Hepatocyte (in vitro differentiated cells): ENCODE data around the gene MIER1. TPM values are rescaled to one million over a fixed set of nuclear protein-coding genes. Genes with fewer than 3 reads are reported as not detected.

ENCODE experiments used
- DNase-seq: peaks from one replicate; pipeline ENCODE4 v3.0.0-alpha.2; 2016; ENCODE audit warnings: low spot score
- H2AFZ ChIP-seq: fragments of 200-600 bp; sonication (generic); 2 replicates; pipeline ENCODE4 v1.6.0; 2016; ENCODE audit warnings: antibody characterized with exemption, mild to moderate bottlenecking
- H3K27ac ChIP-seq: fragments of 200-600 bp; sonication (generic); 2 replicates; pipeline ENCODE4 v1.5.1; 2016; ENCODE audit warnings: mild to moderate bottlenecking
- H3K27me3 ChIP-seq: fragments of 200-600 bp; sonication (generic); 2 replicates; pipeline ENCODE4 v1.6.1; 2016
- H3K36me3 ChIP-seq: fragments of 200-600 bp; sonication (generic); replicated peaks from 2 replicates; pipeline ENCODE4 v1.5.1; 2016; ENCODE audit warnings: low read depth; ENCODE audit not compliant: insufficient read depth
- H3K4me1 ChIP-seq: fragments of 200-600 bp; sonication (generic); 2 replicates; pipeline ENCODE4 v1.5.1; 2016; ENCODE audit warnings: mild to moderate bottlenecking, moderate library complexity; ENCODE audit not compliant: insufficient read depth
- H3K4me2 ChIP-seq: fragments of 200-600 bp; sonication (generic); 2 replicates; pipeline ENCODE4 v1.6.0; 2016
- H3K4me3 ChIP-seq: fragments of 200-600 bp; sonication (generic); 2 replicates; pipeline ENCODE4 v1.5.1; 2016; ENCODE audit warnings: mild to moderate bottlenecking
- H3K79me2 ChIP-seq: fragments of 200-600 bp; sonication (generic); 2 replicates; pipeline ENCODE4 v1.6.0; 2017; ENCODE audit warnings: mild to moderate bottlenecking
- H3K9me2 ChIP-seq: fragments of 200-600 bp; sonication (generic); replicated peaks from 2 replicates; pipeline ENCODE4 v1.6.0; 2017; ENCODE audit warnings: mild to moderate bottlenecking; ENCODE audit not compliant: insufficient read depth
- H3K9me3 ChIP-seq: fragments of 200-600 bp; sonication (generic); 2 replicates; pipeline ENCODE4 v1.5.1; 2016; ENCODE audit warnings: low read depth, mild to moderate bottlenecking
- H4K20me1 ChIP-seq: fragments of 200-600 bp; sonication (generic); 2 replicates; pipeline ENCODE4 v1.6.0; 2016; ENCODE audit warnings: mild to moderate bottlenecking; ENCODE audit not compliant: insufficient read depth, poor library complexity, severe bottlenecking
- CTCF ChIP-seq: fragments of 200-600 bp; sonication (generic); IDR thresholded peaks from 2 replicates; pipeline ENCODE4 v1.5.1; 2016; ENCODE audit warnings: antibody characterized with exemption, mild to moderate bottlenecking; ENCODE audit not compliant: poor library complexity
- EZH2 ChIP-seq: fragments of 200-600 bp; sonication (generic); IDR thresholded peaks from 2 replicates; pipeline ENCODE4 v1.6.1; 2016; ENCODE audit warnings: antibody characterized with exemption, mild to moderate bottlenecking, borderline replicate concordance
- EZH2phosphoT487 ChIP-seq: fragments of 200-600 bp; sonication (generic); IDR thresholded peaks from one replicate; pipeline ENCODE4 v1.6.1; 2018; ENCODE audit warnings: antibody characterized with exemption, mild to moderate bottlenecking, low read depth, moderate library complexity; ENCODE audit not compliant: unreplicated experiment, severe bottlenecking
- WGBS: methylation state at CpG from one replicate; pipeline ENCODE4 v1.1.6; 2016; ENCODE audit warnings: low lambda C conversion rate; ENCODE audit errors: missing lambda C conversion rate; 5-methylcytosine and 5-hydroxymethylcytosine counted together
- polyA plus RNA-seq: library from polyadenylated mRNA; unstranded; fragments of >200 nt; fragmentation: Nextera tagmentation; extraction: Ambion mirVana; gene quantifications from 2 replicates; pipeline ENCODE4 v1.2.1, GENCODE V29; 2016
- total RNA-seq: library from RNA; depleted of rRNA; stranded (reverse); fragments of >200 nt; gene quantifications from 2 replicates; pipeline ENCODE4 v1.2.3, GENCODE V29; 2014

Gene MIER1
- total and polyA plus RNA-seq, 2 experiments from 2014 or later = 19.3 to 42.2 TPM

DNA sequence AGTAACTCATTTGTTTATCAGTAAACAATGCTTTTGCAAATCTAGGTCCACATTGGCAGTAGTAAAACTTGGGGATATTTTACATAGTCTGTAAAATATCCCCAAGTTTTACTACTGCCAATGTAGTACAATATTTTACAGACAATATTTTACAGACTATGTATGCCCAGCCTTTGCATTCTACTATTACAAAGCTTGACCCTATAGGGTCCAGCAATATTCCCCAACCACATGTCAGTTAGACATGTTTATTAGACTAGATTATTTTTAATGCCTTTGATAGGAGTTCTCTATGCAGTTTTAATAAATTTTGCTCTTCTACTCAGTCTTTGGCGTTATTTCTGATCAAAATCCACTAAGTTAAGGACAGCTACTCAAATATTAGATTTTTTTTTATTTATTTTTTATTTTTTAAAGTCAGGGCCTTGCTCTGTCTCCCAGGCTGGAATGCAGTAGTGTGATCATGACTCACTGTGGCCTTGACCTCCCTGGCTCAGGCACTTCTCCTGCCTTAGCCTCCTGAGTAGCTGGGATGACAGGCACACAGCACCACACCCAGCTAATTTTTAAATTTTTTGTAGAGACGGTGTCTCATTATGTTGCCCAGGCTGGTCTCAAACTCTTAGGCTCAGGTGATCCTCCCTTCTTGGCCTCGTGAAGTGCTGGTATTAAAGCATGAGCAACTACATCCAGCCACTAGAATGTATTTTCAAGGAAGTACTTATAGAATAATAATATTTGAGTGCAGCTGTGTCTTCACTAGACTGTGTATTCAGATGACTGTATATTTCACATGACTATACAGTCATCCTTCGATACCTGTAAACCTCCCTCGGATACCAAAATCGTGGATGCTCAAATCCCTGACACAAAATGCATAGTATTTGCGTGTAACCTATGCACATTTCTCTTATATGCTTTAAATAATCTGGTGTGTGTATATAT lies 19.8 kb downstream of the MIER1 start:
- Histone ChIP-seq H3K9me3 (no peaks in the 10 kb centered on the region), H3K27me3 (no peaks in the 10 kb centered on the region), H3K27ac (peak overlapping the region; percentile 60), H4K20me1 (no peaks in the 10 kb centered on the region), H3K36me3 (no peaks in the 10 kb centered on the region), H3K4me1 (peaks cover 10% of the 10 kb centered on the region), H3K79me2 (peaks cover 80% of the 10 kb centered on the region), H3K4me2 (no peak overlapping the region), H2AFZ (no peak overlapping the region), H3K4me3 (no peak overlapping the region), H3K9me2 (no peaks in the 10 kb centered on the region)
- 93% methylated on average over 7 of the region's 7 CpGs for WGBS
- peak; percentile 18 for DNase-seq
- TF ChIP-seq EZH2 = no peak

- no peaks in the 10 kb centered on the region for H3K9me2 ChIP-seq
- WGBS = 100% methylated on average over 3 of the region's 3 CpGs
- H3K79me2 ChIP-seq = peaks cover 78% of the 10 kb centered on the region
- H3K4me3 ChIP-seq = no peak overlapping the region
- H3K4me1 ChIP-seq = peaks cover 10% of the 10 kb centered on the region
- H3K27me3 ChIP-seq = no peaks in the 10 kb centered on the region
- H2AFZ ChIP-seq = no peak overlapping the region
- peak overlapping the region; percentile 4 for H3K27ac ChIP-seq
- TF ChIP-seq EZH2phosphoT487 (no peak), EZH2 (no peak), CTCF (no peak)
- H3K9me3 ChIP-seq = no peaks in the 10 kb centered on the region
- H3K36me3 ChIP-seq = no peaks in the 10 kb centered on the region
- H3K4me2 ChIP-seq = no peak overlapping the region
- DNase-seq = no peak
- no peaks in the 10 kb centered on the region for H4K20me1 ChIP-seq
Observed at GRCh38 chr1:66945316-66945715, 20.5 kb downstream of the MIER1 start.

- Histone ChIP-seq H2AFZ (no peak overlapping the region), H3K9me3 (no peaks in the 10 kb centered on the region), H3K27ac (no peak overlapping the region), H3K4me2 (no peak overlapping the region), H3K79me2 (peaks cover 61% of the 10 kb centered on the region), H3K9me2 (no peaks in the 10 kb centered on the region), H4K20me1 (no peaks in the 10 kb centered on the region), H3K4me1 (peaks cover 10% of the 10 kb centered on the region), H3K27me3 (no peaks in the 10 kb centered on the region), H3K36me3 (no peaks in the 10 kb centered on the region), H3K4me3 (no peak overlapping the region)
- TF ChIP-seq CTCF (no peak), EZH2 (no peak), EZH2phosphoT487 (no peak)
- DNase-seq = no peak
- WGBS = 86% methylated on average over 1 of the region's 1 CpG
Observed at GRCh38 chr1:66947267-66947666, 22.5 kb downstream of the MIER1 start.

DNA sequence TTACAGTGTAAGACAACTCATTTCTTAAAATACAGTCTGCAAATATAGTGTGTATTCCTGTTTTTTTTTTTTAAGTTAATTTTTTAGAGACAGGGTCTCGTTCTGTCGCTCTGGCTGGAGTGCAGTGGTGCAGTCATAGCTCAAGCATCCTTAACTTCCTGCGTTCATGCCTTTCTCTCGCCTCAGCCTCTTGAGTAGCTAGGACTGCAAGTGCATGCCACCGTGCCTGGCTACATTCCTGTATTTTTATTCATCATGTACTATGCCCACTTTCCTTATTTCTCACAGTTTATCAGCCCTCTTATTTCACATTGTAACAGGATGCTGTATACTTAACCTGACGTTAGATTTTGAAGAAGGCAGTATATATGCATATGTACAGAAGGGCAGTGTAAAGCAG lies 26.7 kb downstream of the MIER1 start:
- 95% methylated on average over 6 of the region's 6 CpGs for WGBS
- Histone ChIP-seq H3K36me3 (no peaks in the 10 kb centered on the region), H3K27ac (no peak overlapping the region), H4K20me1 (no peaks in the 10 kb centered on the region), H2AFZ (no peak overlapping the region), H3K79me2 (peaks cover 41% of the 10 kb centered on the region), H3K4me1 (no peaks in the 10 kb centered on the region), H3K9me3 (no peaks in the 10 kb centered on the region), H3K9me2 (no peaks in the 10 kb centered on the region), H3K4me2 (no peak overlapping the region), H3K27me3 (no peaks in the 10 kb centered on the region), H3K4me3 (no peak overlapping the region)
- no peak for DNase-seq
- TF ChIP-seq EZH2 (no peak), EZH2phosphoT487 (no peak)
